Psoas muscle (tissue), 8 donors: ENCODE measurements around the gene RSU1. TPM values are rescaled to one million over a fixed set of nuclear protein-coding genes. Genes with fewer than 3 reads are reported as not detected.

Source experiments
- ATAC-seq, 4 donors: fragments of 200-7000 bp; cut with Tn5 transposase; one replicate each; pipeline ENCODE4 v1.9.1; 2020; ENCODE audit warnings: moderate library complexity in 3 of 4, mild to moderate bottlenecking in 2 of 4
- DNase-seq, 2 donors: peaks; one replicate each; pipeline ENCODE4 v3.0.0-alpha.2; 2020
- H3K27ac ChIP-seq: fragments of 200-600 bp; one replicate; pipeline ENCODE4 v1.8.0; 2022
- H3K27me3 ChIP-seq, 3 donors: fragments of 200-600 bp in 1 of 3; one replicate each; pipeline versions ENCODE4 v1.6.1 to v1.8.0; 2013 to 2022; ENCODE audit warnings: low read length in 2 of 3, mild to moderate bottlenecking in 2 of 3, moderate library complexity in 1 of 3; ENCODE audit not compliant: insufficient read depth in 3 of 3
- H3K36me3 ChIP-seq, 2 donors: fragments of 200-600 bp in 1 of 2; one replicate each; pipeline versions ENCODE4 v1.6.1 to v1.8.0; 2013 to 2022; ENCODE audit warnings: low read depth in 1 of 2, mild to moderate bottlenecking in 1 of 2, moderate library complexity in 1 of 2; ENCODE audit not compliant: insufficient read depth in 1 of 2
- H3K4me1 ChIP-seq: fragments of 200-600 bp; one replicate; pipeline ENCODE4 v1.8.0; 2022
- H3K4me3 ChIP-seq: fragments of 200-600 bp; one replicate; pipeline ENCODE4 v1.8.0; 2022; ENCODE audit warnings: mild to moderate bottlenecking
- H3K9me3 ChIP-seq: fragments of 200-600 bp; one replicate; pipeline ENCODE4 v1.8.0; 2022
- WGBS, 3 donors: extraction: QIAGEN DNeasy Blood & Tissue Kit; methylation state at CpG; one replicate each; pipeline versions ENCODE4 v1.1.6 to v1.1.7; 2013; 5-methylcytosine and 5-hydroxymethylcytosine counted together
- intact Hi-C, 2 donors: fragments of 100-400 bp; cut with DNase I; formaldehyde crosslinking; loops; one replicate each; pipeline versions ENCODE4 v1.11.0 to v1.14.2; 2022
- polyA plus RNA-seq, 3 donors: library from polyadenylated mRNA; stranded (reverse); fragments of 200-250 nt; gene quantifications; one replicate each; pipeline ENCODE4 v1.2.3, GENCODE V29; 2013
- total RNA-seq, 4 donors: library from RNA; stranded (reverse); fragmentation: NEBNext Ultra II Directional in 2 of 4; extraction: Animal tissue kit (Norgen Biotek cat#: 25700) in 2 of 4; gene quantifications; one replicate each; pipeline versions ENCODE4 v1.2.1 to v1.2.4, GENCODE V29; 2021 to 2023
- TF ChIP-seq, protein P1 (sequence below): fragments of 200-600 bp; IDR thresholded peaks from one replicate; pipeline ENCODE4 v1.8.0; 2022; ENCODE audit warnings: antibody characterized with exemption
- donor health status: healthy with polysubstance abuse.
- donor health status: DM: no; HTN: no; CAD: no; lungs with moderate emphysema.
- donor health status: Bipolar disorder and iron deficiency.
- donor health status: healthy.
- donor health status: DM: yes; HTN: yes; CAD: no.
- donor health status: DM: no; HTN: no; CAD: no.
- donor health status: DM: no; HTN: no; CAD: no.
- donor health status: DM: yes; HTN: yes; CAD: no.

The RSU1 gene
- total and polyA plus RNA-seq, 7 donors: 19.7 to 43.2 (median 29.0) TPM

- ATAC-seq: peak in 1 of 4 donors; percentile 81
- H3K9me3 ChIP-seq: no peaks in the 10 kb centered on the region
- no peak overlapping the region for H3K27ac ChIP-seq
- TF ChIP-seq, protein P1, sequence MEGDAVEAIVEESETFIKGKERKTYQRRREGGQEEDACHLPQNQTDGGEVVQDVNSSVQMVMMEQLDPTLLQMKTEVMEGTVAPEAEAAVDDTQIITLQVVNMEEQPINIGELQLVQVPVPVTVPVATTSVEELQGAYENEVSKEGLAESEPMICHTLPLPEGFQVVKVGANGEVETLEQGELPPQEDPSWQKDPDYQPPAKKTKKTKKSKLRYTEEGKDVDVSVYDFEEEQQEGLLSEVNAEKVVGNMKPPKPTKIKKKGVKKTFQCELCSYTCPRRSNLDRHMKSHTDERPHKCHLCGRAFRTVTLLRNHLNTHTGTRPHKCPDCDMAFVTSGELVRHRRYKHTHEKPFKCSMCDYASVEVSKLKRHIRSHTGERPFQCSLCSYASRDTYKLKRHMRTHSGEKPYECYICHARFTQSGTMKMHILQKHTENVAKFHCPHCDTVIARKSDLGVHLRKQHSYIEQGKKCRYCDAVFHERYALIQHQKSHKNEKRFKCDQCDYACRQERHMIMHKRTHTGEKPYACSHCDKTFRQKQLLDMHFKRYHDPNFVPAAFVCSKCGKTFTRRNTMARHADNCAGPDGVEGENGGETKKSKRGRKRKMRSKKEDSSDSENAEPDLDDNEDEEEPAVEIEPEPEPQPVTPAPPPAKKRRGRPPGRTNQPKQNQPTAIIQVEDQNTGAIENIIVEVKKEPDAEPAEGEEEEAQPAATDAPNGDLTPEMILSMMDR: no peak
- peaks cover 0 to 4% of the 10 kb centered on the region in 2 donors for H3K36me3 ChIP-seq
- no peaks in the 10 kb centered on the region for H3K4me1 ChIP-seq
- intact Hi-C loops: no loop called here
- DNase-seq: no peak
- no peaks in the 10 kb centered on the region for H3K27me3 ChIP-seq
- no peak overlapping the region for H3K4me3 ChIP-seq
These were observed 84.8 kb downstream of the RSU1 start for GRCh38 chr10:16732376-16732775.

DNA sequence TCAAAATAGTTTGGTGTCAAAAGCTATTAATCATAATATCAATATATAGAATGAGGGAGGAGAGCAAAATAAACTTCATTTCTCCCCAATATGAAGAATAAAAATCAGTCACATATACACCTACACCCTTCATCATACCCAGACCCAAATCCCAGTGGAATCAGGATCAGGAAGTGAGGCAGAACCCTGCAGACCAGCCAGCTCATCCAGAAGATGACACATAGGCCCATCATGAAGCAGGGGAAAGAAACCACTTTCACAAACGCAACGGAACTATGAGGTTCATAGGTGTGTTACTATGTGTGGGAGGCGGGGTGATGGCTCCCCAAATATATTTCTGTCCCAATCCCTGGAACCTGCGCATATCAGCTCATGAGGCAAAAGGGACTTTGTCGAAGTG, 89.0 kb downstream of the RSU1 start:
- WGBS, 3 donors: 98 to 99% (median 98%) methylated on average over 5 of the region's 5 CpGs
- H3K27ac ChIP-seq: no peak overlapping the region
- ATAC-seq (no peak), DNase-seq (no peak)
- no peaks in the 10 kb centered on the region for H3K27me3 ChIP-seq
- H3K4me1 ChIP-seq: peaks cover 9% of the 10 kb centered on the region
- H3K4me3 ChIP-seq: no peak overlapping the region
- no peaks in the 10 kb centered on the region for H3K9me3 ChIP-seq
- H3K36me3 ChIP-seq: peaks cover 0 to 4% of the 10 kb centered on the region in 2 donors
- TF ChIP-seq, protein P1: no peak
- intact Hi-C loops: no loop called here

GRCh38 chr10:16727666-16728065, 89.6 kb downstream of the RSU1 start:
- WGBS, 3 donors: 95 to 97% (median 96%) methylated on average over 8 of the region's 8 CpGs
- Histone ChIP-seq H3K4me1 (peaks cover 9% of the 10 kb centered on the region), H3K27me3 (no peaks in the 10 kb centered on the region), H3K4me3 (no peak overlapping the region), H3K27ac (no peak overlapping the region), H3K36me3 (peaks cover 0 to 4% of the 10 kb centered on the region in 2 donors), H3K9me3 (no peaks in the 10 kb centered on the region)
- intact Hi-C loops: no loop called here
- DNase-seq: no peak
- ATAC-seq: no peak
- TF ChIP-seq, protein P1: no peak

GRCh38 chr10:16724509-16724908, 92.7 kb downstream of the RSU1 start:
- no peak for DNase-seq
- peak; percentile 82 to 93 (median 88) for ATAC-seq
- 70 to 75% (median 72%) methylated on average over 6 of the region's 6 CpGs for WGBS, 3 donors

GRCh38 chr10:16720812-16721211, 96.4 kb downstream of the RSU1 start:
- no peaks in the 10 kb centered on the region for H3K36me3 ChIP-seq
- H3K9me3 ChIP-seq: no peaks in the 10 kb centered on the region
- ATAC-seq (no peak), DNase-seq (no peak)
- no peaks in the 10 kb centered on the region for H3K27me3 ChIP-seq
- TF ChIP-seq, protein P1: no peak
- no peak overlapping the region for H3K27ac ChIP-seq
- intact Hi-C loops: no loop called here
- H3K4me1 ChIP-seq: peaks cover 23% of the 10 kb centered on the region
- H3K4me3 ChIP-seq: no peak overlapping the region
- 92 to 100% (median 96%) methylated on average over 2 of the region's 2 CpGs for WGBS, 3 donors

More at GRCh38 chr10:16724509-16724908, 92.7 kb downstream of the RSU1 start:
- intact Hi-C loops: no loop called here
- Histone ChIP-seq H3K27ac (peak overlapping the region; percentile 62), H3K4me3 (no peak overlapping the region), H3K27me3 (no peaks in the 10 kb centered on the region), H3K9me3 (no peaks in the 10 kb centered on the region), H3K4me1 (peaks cover 14% of the 10 kb centered on the region), H3K36me3 (no peaks in the 10 kb centered on the region)
- TF ChIP-seq, protein P1: no peak
